MM.1S (cell line): ENCODE data around the gene GLUD1.
"Not testable (repeated sequence)": the region's sequence is repeated elsewhere in the genome, so short reads cannot be mapped to it uniquely, and the experiment has no call there.

Experiments
- DNase-seq: peaks from one replicate; pipeline ENCODE4 v3.0.0-alpha.2; 2015
- H2AFZ ChIP-seq: fragments of 300-600 bp; sonication (generic); 2 replicates; pipeline ENCODE4 v1.6.0; 2016; ENCODE audit warnings: antibody characterized with exemption, low read length
- H3F3A ChIP-seq: fragments of 300-600 bp; sonication (generic); 2 replicates; pipeline ENCODE4 v1.6.1; 2016; ENCODE audit warnings: mild to moderate bottlenecking, antibody characterized with exemption, low read length, moderate library complexity, mixed read lengths; ENCODE audit not compliant: insufficient read depth
- H3K27ac ChIP-seq: fragments of 300-600 bp; sonication (generic); 2 replicates; pipeline ENCODE4 v1.5.1; 2016; ENCODE audit warnings: mild to moderate bottlenecking, low read length
- H3K27me3 ChIP-seq: fragments of 300-600 bp; sonication (generic); replicated peaks from 2 replicates; pipeline ENCODE4 v1.6.0; 2016; ENCODE audit warnings: low read length; ENCODE audit not compliant: insufficient read depth
- H3K36me3 ChIP-seq: fragments of 300-600 bp; sonication (generic); replicated peaks from 2 replicates; pipeline ENCODE4 v1.6.1; 2016; ENCODE audit warnings: mild to moderate bottlenecking, low read length, mixed read lengths; ENCODE audit not compliant: insufficient read depth
- H3K4me1 ChIP-seq: fragments of 300-600 bp; sonication (generic); 2 replicates; pipeline ENCODE4 v1.6.1; 2016; ENCODE audit warnings: low read length, mixed read lengths
- H3K4me2 ChIP-seq: fragments of 300-600 bp; sonication (generic); 2 replicates; pipeline ENCODE4 v1.6.0; 2016; ENCODE audit warnings: low read depth, low read length
- H3K4me3 ChIP-seq: fragments of 300-600 bp; sonication (generic); 2 replicates; pipeline ENCODE4 v1.5.1; 2016; ENCODE audit warnings: low read length, mixed read lengths
- H3K79me2 ChIP-seq: fragments of 300-600 bp; sonication (generic); 2 replicates; pipeline ENCODE4 v1.6.1; 2016; ENCODE audit warnings: mixed run types, low read length, mixed read lengths
- H3K9ac ChIP-seq: fragments of 300-600 bp; sonication (generic); 2 replicates; pipeline ENCODE4 v1.6.1; 2016; ENCODE audit warnings: low read length, mixed read lengths
- H3K9me2 ChIP-seq: fragments of 300-600 bp; sonication (generic); replicated peaks from 2 replicates; pipeline ENCODE4 v1.6.1; 2016; ENCODE audit warnings: mild to moderate bottlenecking, low read length, mixed read lengths; ENCODE audit not compliant: insufficient read depth
- H3K9me3 ChIP-seq: fragments of 300-600 bp; sonication (generic); replicated peaks from 2 replicates; pipeline ENCODE4 v1.6.1; 2016; ENCODE audit warnings: mild to moderate bottlenecking, low read length, mixed read lengths; ENCODE audit not compliant: insufficient read depth
- H4K20me1 ChIP-seq: fragments of 300-600 bp; sonication (generic); 2 replicates; pipeline ENCODE4 v1.6.1; 2016; ENCODE audit warnings: mild to moderate bottlenecking, low read length, moderate library complexity, mixed read lengths; ENCODE audit not compliant: insufficient read depth
- EZH2 ChIP-seq: fragments of 300-600 bp; sonication (generic); optimal IDR thresholded peaks from 2 replicates; pipeline ENCODE3; 2017; ENCODE audit warnings: low read depth, mild to moderate bottlenecking, antibody characterized with exemption, low read length, mixed read lengths
- EZH2phosphoT487 ChIP-seq: fragments of 300-600 bp; sonication (generic); IDR thresholded peaks from 2 replicates; pipeline ENCODE4 v1.6.1; 2018; ENCODE audit warnings: antibody characterized with exemption, low read length
- TF ChIP-seq, protein P1 (sequence below): fragments of 300-600 bp; sonication (generic); IDR thresholded peaks from 2 replicates; pipeline ENCODE4 v1.5.1; 2016; ENCODE audit warnings: antibody characterized with exemption, low read length, mixed read lengths

GLUD1 gene

DNA sequence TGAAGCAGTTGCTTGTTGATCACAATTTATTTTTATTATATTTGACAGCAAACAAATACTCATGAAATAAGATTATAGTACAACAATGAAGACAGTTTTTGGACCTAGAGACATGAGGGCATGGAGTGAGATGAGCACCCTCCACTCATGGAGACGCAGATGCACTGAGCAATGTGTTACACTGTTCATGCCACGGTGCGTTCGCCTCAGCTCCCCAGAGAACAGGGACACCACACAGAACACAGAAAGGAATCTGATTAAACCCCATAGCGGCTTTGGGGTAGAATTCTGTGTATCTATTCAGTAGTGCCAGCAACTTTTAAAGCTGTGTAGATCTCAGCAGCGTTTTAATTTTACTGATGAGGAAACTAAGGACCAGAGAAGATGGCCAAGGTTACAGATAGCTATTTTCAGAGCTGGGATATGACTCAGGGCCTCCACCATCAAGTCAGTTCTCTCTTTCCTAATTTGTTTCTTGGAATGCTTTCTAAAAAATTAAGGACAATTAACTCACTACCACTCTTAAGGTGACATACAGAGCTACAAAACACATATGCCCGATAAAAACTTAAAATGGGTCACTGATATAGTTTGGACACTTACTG is 41.0 kb downstream of the GLUD1 start:
- H3K9me2 ChIP-seq, result no peaks in the 10 kb centered on the region
- H3K79me2 ChIP-seq, result no peaks in the 10 kb centered on the region
- H3K36me3 ChIP-seq, result 0 out of 2 replicates have a peak, but pooled peaks cover under 1% of the 10 kb centered on the region
- no peaks in the 10 kb centered on the region for H3K4me1 ChIP-seq
- no peak overlapping the region for H3K4me3 ChIP-seq
- DNase-seq, result no peak
- H4K20me1 ChIP-seq, result no peaks in the 10 kb centered on the region
- H2AFZ ChIP-seq, result no peak overlapping the region
- H3K27me3 ChIP-seq, result no peaks in the 10 kb centered on the region
- no peaks in the 10 kb centered on the region for H3F3A ChIP-seq
- H3K4me2 ChIP-seq, result no peak overlapping the region
- H3K9ac ChIP-seq, result no peak overlapping the region
- no peak overlapping the region for H3K27ac ChIP-seq
- H3K9me3 ChIP-seq, result no peaks in the 10 kb centered on the region
- TF ChIP-seq, protein P1, sequence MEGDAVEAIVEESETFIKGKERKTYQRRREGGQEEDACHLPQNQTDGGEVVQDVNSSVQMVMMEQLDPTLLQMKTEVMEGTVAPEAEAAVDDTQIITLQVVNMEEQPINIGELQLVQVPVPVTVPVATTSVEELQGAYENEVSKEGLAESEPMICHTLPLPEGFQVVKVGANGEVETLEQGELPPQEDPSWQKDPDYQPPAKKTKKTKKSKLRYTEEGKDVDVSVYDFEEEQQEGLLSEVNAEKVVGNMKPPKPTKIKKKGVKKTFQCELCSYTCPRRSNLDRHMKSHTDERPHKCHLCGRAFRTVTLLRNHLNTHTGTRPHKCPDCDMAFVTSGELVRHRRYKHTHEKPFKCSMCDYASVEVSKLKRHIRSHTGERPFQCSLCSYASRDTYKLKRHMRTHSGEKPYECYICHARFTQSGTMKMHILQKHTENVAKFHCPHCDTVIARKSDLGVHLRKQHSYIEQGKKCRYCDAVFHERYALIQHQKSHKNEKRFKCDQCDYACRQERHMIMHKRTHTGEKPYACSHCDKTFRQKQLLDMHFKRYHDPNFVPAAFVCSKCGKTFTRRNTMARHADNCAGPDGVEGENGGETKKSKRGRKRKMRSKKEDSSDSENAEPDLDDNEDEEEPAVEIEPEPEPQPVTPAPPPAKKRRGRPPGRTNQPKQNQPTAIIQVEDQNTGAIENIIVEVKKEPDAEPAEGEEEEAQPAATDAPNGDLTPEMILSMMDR, result no peak
- TF ChIP-seq EZH2 (no peak), EZH2phosphoT487 (no peak)

DNA sequence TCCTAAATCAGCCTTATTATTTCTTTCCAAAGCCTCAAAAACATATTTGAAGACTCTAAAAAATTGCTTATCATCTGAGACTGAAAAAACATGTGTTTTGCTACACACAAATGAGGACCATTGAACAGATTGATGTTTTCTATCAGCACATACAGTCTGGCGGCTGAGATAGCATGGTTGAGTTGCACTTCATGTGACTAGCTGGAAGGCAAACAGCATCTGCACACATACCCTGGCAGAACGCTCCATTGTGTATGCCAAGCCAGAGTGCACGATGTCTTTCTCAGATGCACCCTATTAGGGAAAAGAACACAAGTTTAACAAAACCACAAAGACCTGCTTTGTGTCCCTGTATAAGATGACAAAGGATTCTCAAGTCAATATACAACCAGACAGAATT is 41.5 kb downstream of the GLUD1 start:
- H3K79me2 ChIP-seq, result no peaks in the 10 kb centered on the region
- no peak overlapping the region for H2AFZ ChIP-seq
- no peak overlapping the region for H3K9ac ChIP-seq
- H3K4me3 ChIP-seq, result no peak overlapping the region
- no peak overlapping the region for H3K27ac ChIP-seq
- no peaks in the 10 kb centered on the region for H4K20me1 ChIP-seq
- no peaks in the 10 kb centered on the region for H3F3A ChIP-seq
- H3K9me3 ChIP-seq, result no peaks in the 10 kb centered on the region
- H3K4me1 ChIP-seq, result no peaks in the 10 kb centered on the region
- DNase-seq, result no peak
- H3K27me3 ChIP-seq, result no peaks in the 10 kb centered on the region
- H3K36me3 ChIP-seq, result no peaks in the 10 kb centered on the region
- no peak for TF ChIP-seq EZH2
- TF ChIP-seq, protein P1, result no peak
- TF ChIP-seq EZH2phosphoT487, result no peak
- no peak overlapping the region for H3K4me2 ChIP-seq
- H3K9me2 ChIP-seq, result no peaks in the 10 kb centered on the region

DNA sequence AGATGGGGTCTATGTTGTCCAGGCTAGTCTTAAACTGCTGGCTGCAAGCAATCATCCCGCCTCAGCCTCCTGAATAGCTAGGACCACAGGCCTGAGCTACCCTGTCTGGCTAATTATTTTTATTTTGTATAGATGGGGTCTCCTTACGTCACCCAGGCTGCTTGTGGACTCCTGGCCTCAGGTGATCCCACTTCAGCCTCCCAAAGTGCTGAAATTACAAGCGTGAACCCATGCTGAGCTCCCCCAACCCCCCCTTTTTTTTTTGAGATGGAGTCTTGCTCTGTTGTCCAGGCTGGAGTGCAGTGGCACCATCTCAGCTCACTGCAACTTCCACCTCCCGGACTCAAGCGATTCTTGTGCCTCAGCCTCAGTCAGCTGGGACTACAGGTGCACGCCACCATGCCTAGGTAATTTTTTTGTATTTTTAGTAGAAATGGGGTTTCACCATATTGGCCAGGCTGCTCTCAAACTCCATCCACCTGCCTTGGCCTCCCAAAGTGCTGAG is 49.2 kb downstream of the GLUD1 start:
- DNase-seq, result no peak
- Histone ChIP-seq H2AFZ (no peak overlapping the region), H3F3A (no peaks in the 10 kb centered on the region), H3K9ac (no peak overlapping the region), H3K27ac (no peak overlapping the region), H4K20me1 (no peaks in the 10 kb centered on the region), H3K4me2 (no peak overlapping the region), H3K9me3 (no peaks in the 10 kb centered on the region), H3K36me3 (no peaks in the 10 kb centered on the region), H3K79me2 (no peaks in the 10 kb centered on the region), H3K9me2 (no peaks in the 10 kb centered on the region), H3K27me3 (no peaks in the 10 kb centered on the region), H3K4me3 (no peak overlapping the region), H3K4me1 (no peaks in the 10 kb centered on the region)
- TF ChIP-seq, protein P1, result no peak
- TF ChIP-seq EZH2 (no peak), EZH2phosphoT487 (no peak)

DNA sequence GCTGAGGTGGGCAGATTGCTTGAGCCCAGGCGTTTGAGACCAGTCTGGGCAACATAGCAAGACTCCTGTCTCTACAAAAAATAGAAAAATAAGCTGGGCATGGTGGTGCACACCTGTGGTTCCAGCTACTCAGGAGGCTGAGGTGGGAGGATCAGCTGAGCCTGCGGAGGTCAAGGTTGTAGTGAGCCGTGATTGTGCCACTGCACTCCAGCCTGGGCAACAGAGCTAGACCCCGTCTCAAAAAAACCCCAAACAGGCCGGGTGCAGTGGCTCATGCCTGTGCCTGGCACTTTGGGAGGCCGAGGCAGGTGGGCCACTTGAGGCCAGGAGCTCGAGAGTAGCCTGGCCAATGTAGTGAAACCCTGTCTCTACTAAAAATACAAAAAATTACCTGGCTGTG is 51.1 kb downstream of the GLUD1 start:
- H3K9me2 ChIP-seq, H4K20me1 ChIP-seq, H3K4me3 ChIP-seq, H3K4me1 ChIP-seq, H3F3A ChIP-seq, H3K4me2 ChIP-seq, H2AFZ ChIP-seq, H3K79me2 ChIP-seq, H3K36me3 ChIP-seq, DNase-seq, H3K9ac ChIP-seq, H3K27me3 ChIP-seq, H3K9me3 ChIP-seq, H3K27ac ChIP-seq: not testable (repeated sequence)
